Esophagus muscularis mucosa (tissue), 4 donors: ENCODE results near the gene IRX4.

Source experiments
- EP300 ChIP-seq: sonication (generic); formaldehyde crosslinking; IDR thresholded peaks from one replicate; pipeline ENCODE4 v1.6.1; 2017; ENCODE audit warnings: antibody characterized with exemption
- POLR2A ChIP-seq: fragments of 450-650 bp; IDR thresholded peaks from one replicate; pipeline ENCODE4 v1.6.1; 2017; ENCODE audit warnings: antibody characterized with exemption, moderate library complexity, mild to moderate bottlenecking, low read depth
- TF ChIP-seq, protein P1 (sequence below), 3 experiments: fragments of 200-600 bp in 2 of 3; fragments of 450-650 bp in 1 of 3; sonication (generic) in 2 of 3; IDR thresholded peaks; one replicate each; pipeline ENCODE4 v1.5.1; 2017 to 2019; ENCODE audit warnings: antibody characterized with exemption in 3 of 3, mild to moderate bottlenecking in 2 of 3, moderate library complexity in 1 of 3

- TF ChIP-seq, protein P1, sequence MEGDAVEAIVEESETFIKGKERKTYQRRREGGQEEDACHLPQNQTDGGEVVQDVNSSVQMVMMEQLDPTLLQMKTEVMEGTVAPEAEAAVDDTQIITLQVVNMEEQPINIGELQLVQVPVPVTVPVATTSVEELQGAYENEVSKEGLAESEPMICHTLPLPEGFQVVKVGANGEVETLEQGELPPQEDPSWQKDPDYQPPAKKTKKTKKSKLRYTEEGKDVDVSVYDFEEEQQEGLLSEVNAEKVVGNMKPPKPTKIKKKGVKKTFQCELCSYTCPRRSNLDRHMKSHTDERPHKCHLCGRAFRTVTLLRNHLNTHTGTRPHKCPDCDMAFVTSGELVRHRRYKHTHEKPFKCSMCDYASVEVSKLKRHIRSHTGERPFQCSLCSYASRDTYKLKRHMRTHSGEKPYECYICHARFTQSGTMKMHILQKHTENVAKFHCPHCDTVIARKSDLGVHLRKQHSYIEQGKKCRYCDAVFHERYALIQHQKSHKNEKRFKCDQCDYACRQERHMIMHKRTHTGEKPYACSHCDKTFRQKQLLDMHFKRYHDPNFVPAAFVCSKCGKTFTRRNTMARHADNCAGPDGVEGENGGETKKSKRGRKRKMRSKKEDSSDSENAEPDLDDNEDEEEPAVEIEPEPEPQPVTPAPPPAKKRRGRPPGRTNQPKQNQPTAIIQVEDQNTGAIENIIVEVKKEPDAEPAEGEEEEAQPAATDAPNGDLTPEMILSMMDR (IDR thresholded peaks at IDR 0.05), result no peak
- TF ChIP-seq POLR2A (no peak), EP300 (no peak)
Measured at GRCh38 chr5:1846583-1846982, 36.1 kb downstream of the IRX4 start.
